HCT116 (cell line): ENCODE results near the gene ST3GAL5. TPM values are rescaled to one million over a fixed set of nuclear protein-coding genes. Genes with fewer than 3 reads are reported as not detected.

ENCODE experiments used
- ATAC-seq: fragments of 200-7000 bp; cut with Tn5 transposase; 2 replicates; pipeline ENCODE4 v1.9.1; 2020; ENCODE audit warnings: mild to moderate bottlenecking, moderate library complexity
- BruUV-seq: library from RNA; stranded (reverse); fragments of 400-500 nt; replicated peaks from 2 replicates; lab custom pipeline; 2021; lab: Mats Ljungman, UMichigan
- CTCF ChIA-PET: fragments of 300-600 bp; sonication (Branson Sonifier 250); formaldehyde crosslinking; loops from one replicate; lab custom pipeline; 2021; ENCODE audit warnings: antibody characterized with exemption; lab: Charles Lee
- POLR2A ChIA-PET: fragments of 300-600, 350-600 bp; sonication (Branson Sonifier 250); formaldehyde crosslinking; loops from one replicate; lab custom pipeline; 2021; ENCODE audit warnings: antibody characterized with exemption; lab: Charles Lee
- RAD21 ChIA-PET, 2 experiments: fragments of 300-600 bp; sonication (Branson Sonifier 250); formaldehyde crosslinking; loops; one replicate each; lab custom pipeline; 2023; ENCODE audit warnings: low total read pairs in 2 of 2; ENCODE audit not compliant: uncharacterized antibody in 2 of 2, unreplicated experiment in 2 of 2, low non-redundant PET in 1 of 2; lab: Charles Lee
- DNase-seq: peaks from one replicate; pipeline ENCODE4 v3.0.0-alpha.2; 2010; ENCODE audit warnings: low read depth, low spot score
- H2AFZ ChIP-seq: fragments of 200-600 bp; shearing (Covaris generic), sonication (generic); 2 replicates; pipeline ENCODE4 v1.6.1; 2017; ENCODE audit warnings: low read depth, mixed run types, mixed read lengths, antibody characterized with exemption, low read length; ENCODE audit not compliant: poor library complexity, severe bottlenecking
- H3K27ac ChIP-seq: 2 replicates; pipeline ENCODE4 v1.5.1; 2012; ENCODE audit warnings: low read depth, low read length
- H3K27me3 ChIP-seq: fragments of 200-600 bp; sonication (generic); 2 replicates; pipeline ENCODE4 v1.6.1; 2016; ENCODE audit warnings: mixed run types, low read length, mixed read lengths; ENCODE audit not compliant: insufficient read depth
- H3K36me3 ChIP-seq, 2 experiments: fragments of 200-500 bp in 1 of 2; fragments of 200-600 bp in 1 of 2; sonication (Bioruptor generic) in 1 of 2; sonication (generic) in 1 of 2; 2 replicates each; pipeline versions ENCODE4 v1.5.1 to v1.6.1; 2014 to 2016; ENCODE audit warnings: low read length in 2 of 2, inconsistent platforms in 1 of 2, mixed read lengths in 1 of 2, mixed run types in 1 of 2; ENCODE audit not compliant: insufficient read depth in 2 of 2, control insufficient read depth in 1 of 2
- H3K4me1 ChIP-seq, 2 experiments: fragments of 200-600 bp in 1 of 2; sonication (generic) in 1 of 2; 2 replicates each; pipeline versions ENCODE4 v1.5.1 to v1.6.1; 2012 to 2017; ENCODE audit warnings: low read length in 2 of 2, inconsistent platforms in 1 of 2, mild to moderate bottlenecking in 1 of 2, mixed read lengths in 1 of 2, mixed run types in 1 of 2, moderate library complexity in 1 of 2; ENCODE audit not compliant: insufficient read depth in 2 of 2, control insufficient read depth in 1 of 2
- H3K4me2 ChIP-seq: fragments of 200-600 bp; sonication (generic); 2 replicates; pipeline ENCODE4 v1.6.1; 2017; ENCODE audit warnings: mixed run types, low read length, mixed read lengths
- H3K4me3 ChIP-seq, 2 experiments: fragments of 200-600 bp in 1 of 2; sonication (generic) in 1 of 2; replicated peaks in 1 of 2; 2 replicates each; pipeline ENCODE4 v1.5.1; 2011 to 2016; ENCODE audit warnings: low read length in 2 of 2, control low read depth in 1 of 2, low read depth in 1 of 2, mild to moderate bottlenecking in 1 of 2, mixed read lengths in 1 of 2, mixed run types in 1 of 2
- H3K79me2 ChIP-seq: fragments of 200-600 bp; sonication (generic); 2 replicates; pipeline ENCODE4 v1.6.1; 2017; ENCODE audit warnings: mild to moderate bottlenecking, mixed run types, low read length, moderate library complexity, mixed read lengths; ENCODE audit not compliant: insufficient read depth
- H3K9ac ChIP-seq: fragments of 200-600 bp; sonication (generic); 2 replicates; pipeline ENCODE4 v1.6.1; 2016; ENCODE audit warnings: low read length, mixed read lengths
- H3K9me2 ChIP-seq: fragments of 200-600 bp; sonication (generic), shearing (Covaris generic); 2 replicates; pipeline ENCODE4 v1.6.1; 2017; ENCODE audit warnings: mixed run types, mild to moderate bottlenecking, moderate library complexity; ENCODE audit not compliant: insufficient read depth
- H3K9me3 ChIP-seq, 2 experiments: fragments of 200-500 bp in 1 of 2; fragments of 200-600 bp in 1 of 2; sonication (Bioruptor generic) in 1 of 2; sonication (generic) in 1 of 2; 2 replicates each; pipeline ENCODE4 v1.6.1; 2014 to 2017; ENCODE audit warnings: low read length in 2 of 2, mixed read lengths in 2 of 2, inconsistent platforms in 1 of 2, low read depth in 1 of 2, mild to moderate bottlenecking in 1 of 2, mixed run types in 1 of 2, moderate library complexity in 1 of 2; ENCODE audit not compliant: control insufficient read depth in 1 of 2, insufficient read depth in 1 of 2
- H4K20me1 ChIP-seq: fragments of 200-600 bp; sonication (generic), shearing (Covaris generic); 2 replicates; pipeline ENCODE4 v1.6.1; 2017; ENCODE audit warnings: mixed run types, mild to moderate bottlenecking, moderate library complexity; ENCODE audit not compliant: insufficient read depth
- CBX3 ChIP-seq: IDR thresholded peaks from 2 replicates; pipeline ENCODE4 v1.6.1; 2012; ENCODE audit warnings: low read depth
- CEBPB ChIP-seq: IDR thresholded peaks from 2 replicates; pipeline ENCODE4 v1.6.1; 2012; ENCODE audit warnings: low read depth
- EGR1 ChIP-seq: IDR thresholded peaks from 2 replicates; pipeline ENCODE4 v1.6.1; 2012; ENCODE audit warnings: low read depth
- EZH2 ChIP-seq: fragments of 200-600 bp; sonication (generic); IDR thresholded peaks from 2 replicates; pipeline ENCODE4 v1.6.1; 2017; ENCODE audit warnings: antibody characterized with exemption, mixed run types
- EZH2phosphoT487 ChIP-seq: fragments of 200-600 bp; IDR thresholded peaks from 2 replicates; pipeline ENCODE4 v1.6.1; 2018; ENCODE audit warnings: antibody characterized with exemption, borderline replicate concordance
- JUND ChIP-seq: IDR thresholded peaks from 2 replicates; pipeline ENCODE4 v1.6.1; 2012
- POLR2A ChIP-seq: IDR thresholded peaks from 2 replicates; pipeline ENCODE4 v1.7.0; 2011; ENCODE audit warnings: borderline replicate concordance; ENCODE audit not compliant: insufficient read depth, insufficient read length; ENCODE audit errors: extremely low read depth
- POLR2AphosphoS5 ChIP-seq: IDR thresholded peaks from 2 replicates; pipeline ENCODE4 v1.6.1; 2011; ENCODE audit warnings: mild to moderate bottlenecking, low read depth, low read length, moderate library complexity
- RAD21 ChIP-seq: IDR thresholded peaks from 2 replicates; pipeline ENCODE4 v1.6.1; 2012; ENCODE audit warnings: low read depth, mild to moderate bottlenecking
- SP1 ChIP-seq: IDR thresholded peaks from 2 replicates; pipeline ENCODE4 v1.6.1; 2012; ENCODE audit warnings: low read depth
- SRF ChIP-seq: IDR thresholded peaks from 2 replicates; pipeline ENCODE4 v1.6.1; 2012; ENCODE audit warnings: low read depth
- TCF7L2 ChIP-seq: IDR thresholded peaks from 2 replicates; pipeline ENCODE4 v1.7.0; 2011; ENCODE audit warnings: borderline replicate concordance, inconsistent platforms; ENCODE audit not compliant: insufficient read depth, insufficient read length; ENCODE audit errors: extremely low read depth
- YY1 ChIP-seq: IDR thresholded peaks from 2 replicates; pipeline ENCODE4 v1.6.1; 2011; ENCODE audit warnings: low read length, low read depth, moderate library complexity, mild to moderate bottlenecking; ENCODE audit not compliant: insufficient replicate concordance; ENCODE audit errors: extremely low read depth
- ZNF274 ChIP-seq: fragments of 200-500 bp; sonication (Bioruptor generic); IDR thresholded peaks from 2 replicates; pipeline ENCODE4 v1.6.1; 2014; ENCODE audit warnings: mild to moderate bottlenecking, low read depth, low read length, inconsistent platforms
- intact Hi-C: fragments of 100-400 bp; cut with micrococcal nuclease; formaldehyde crosslinking; loops from 2 replicates; pipeline ENCODE4 v1.10.0; 2022
- total RNA-seq: library from RNA; stranded (reverse); gene quantifications from one replicate; pipeline ENCODE4 v1.2.1, GENCODE V29; 2021; ENCODE audit not compliant: unreplicated experiment
- TF ChIP-seq, protein P1 (sequence below): IDR thresholded peaks from 2 replicates; pipeline ENCODE4 v1.6.1; 2011; ENCODE audit warnings: mild to moderate bottlenecking, low read length, moderate library complexity; ENCODE audit not compliant: insufficient replicate concordance; ENCODE audit errors: extremely low read depth
- TF ChIP-seq, protein P2 (sequence below): IDR thresholded peaks from 2 replicates; pipeline ENCODE4 v1.6.1; 2012
- TF ChIP-seq, protein P3 (sequence below), 3 experiments: fragments of 200-600 bp in 1 of 3; sonication (generic) in 1 of 3; IDR thresholded peaks in 2 of 3; conservative IDR thresholded peaks in 1 of 3; 2 replicates each; pipeline ENCODE4 v1.5.1; 2012 to 2017; ENCODE audit warnings: low read depth in 2 of 3, low read length in 2 of 3, antibody characterized with exemption in 1 of 3, borderline replicate concordance in 1 of 3, control low read depth in 1 of 3, mild to moderate bottlenecking in 1 of 3, mixed read lengths in 1 of 3, mixed run types in 1 of 3, moderate library complexity in 1 of 3; ENCODE audit not compliant: insufficient read depth in 1 of 3
- TF ChIP-seq, protein P4 (sequence below): IDR thresholded peaks from 2 replicates; pipeline ENCODE4 v1.6.1; 2012; ENCODE audit warnings: low read depth
- TF ChIP-seq, protein P5 (sequence below): IDR thresholded peaks from 2 replicates; pipeline ENCODE4 v1.6.1; 2012

ST3GAL5 gene
- total RNA-seq, 1 experiment from 2014 or later = 14.8 TPM

DNA sequence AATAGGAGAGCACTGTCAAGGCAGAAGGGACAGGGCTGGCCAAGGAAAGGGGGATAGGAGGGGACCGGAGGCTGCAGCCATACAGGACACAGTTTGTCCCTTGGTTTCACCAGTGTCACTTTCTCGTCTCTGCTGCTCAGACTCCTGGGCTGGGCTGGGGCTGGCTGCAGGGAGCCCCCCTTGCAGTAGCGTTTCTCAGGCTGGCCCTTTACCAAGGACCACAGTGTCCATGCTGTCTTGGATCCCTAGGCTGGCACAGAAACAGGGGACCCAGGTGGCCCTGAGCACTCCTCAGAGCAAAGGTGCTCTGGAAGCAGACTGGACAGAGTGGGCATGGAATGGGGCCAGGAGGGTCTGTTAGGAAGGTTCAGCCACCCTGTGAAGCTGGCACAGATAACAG, 100.2 kb downstream of the ST3GAL5 start:
- RAD21 ChIA-PET = no interaction called here
- no peaks in the 10 kb centered on the region for H3K79me2 ChIP-seq
- intact Hi-C loops = no loop called here
- CTCF ChIA-PET = no interaction called here
- H3K27me3 ChIP-seq = peaks cover 4% of the 10 kb centered on the region; the same call in 1 of the 2 replicates
- BruUV-seq = no TSS peak
- no peaks in the 10 kb centered on the region for H4K20me1 ChIP-seq
- H3K36me3 ChIP-seq = no peaks in the 10 kb centered on the region
- no peaks in the 10 kb centered on the region for H3K9me2 ChIP-seq
- H3K9ac ChIP-seq = no peak overlapping the region
- no peak overlapping the region for H3K27ac ChIP-seq
- no peak overlapping the region for H3K4me3 ChIP-seq
- POLR2A ChIA-PET = no interaction called here
- TF ChIP-seq, protein P1, sequence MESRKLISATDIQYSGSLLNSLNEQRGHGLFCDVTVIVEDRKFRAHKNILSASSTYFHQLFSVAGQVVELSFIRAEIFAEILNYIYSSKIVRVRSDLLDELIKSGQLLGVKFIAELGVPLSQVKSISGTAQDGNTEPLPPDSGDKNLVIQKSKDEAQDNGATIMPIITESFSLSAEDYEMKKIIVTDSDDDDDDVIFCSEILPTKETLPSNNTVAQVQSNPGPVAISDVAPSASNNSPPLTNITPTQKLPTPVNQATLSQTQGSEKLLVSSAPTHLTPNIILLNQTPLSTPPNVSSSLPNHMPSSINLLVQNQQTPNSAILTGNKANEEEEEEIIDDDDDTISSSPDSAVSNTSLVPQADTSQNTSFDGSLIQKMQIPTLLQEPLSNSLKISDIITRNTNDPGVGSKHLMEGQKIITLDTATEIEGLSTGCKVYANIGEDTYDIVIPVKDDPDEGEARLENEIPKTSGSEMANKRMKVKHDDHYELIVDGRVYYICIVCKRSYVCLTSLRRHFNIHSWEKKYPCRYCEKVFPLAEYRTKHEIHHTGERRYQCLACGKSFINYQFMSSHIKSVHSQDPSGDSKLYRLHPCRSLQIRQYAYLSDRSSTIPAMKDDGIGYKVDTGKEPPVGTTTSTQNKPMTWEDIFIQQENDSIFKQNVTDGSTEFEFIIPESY = no peak
- TF ChIP-seq POLR2A (no peak), EZH2 (no peak), SRF (no peak), SP1 (no peak), EGR1 (no peak), TCF7L2 (no peak), JUND (no peak), EZH2phosphoT487 (no peak), ZNF274 (no peak), POLR2AphosphoS5 (no peak), RAD21 (no peak), CEBPB (no peak), YY1 (no peak), CBX3 (no peak)
- TF ChIP-seq, protein P2, sequence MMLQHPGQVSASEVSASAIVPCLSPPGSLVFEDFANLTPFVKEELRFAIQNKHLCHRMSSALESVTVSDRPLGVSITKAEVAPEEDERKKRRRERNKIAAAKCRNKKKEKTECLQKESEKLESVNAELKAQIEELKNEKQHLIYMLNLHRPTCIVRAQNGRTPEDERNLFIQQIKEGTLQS = no peak
- TF ChIP-seq, protein P3, sequence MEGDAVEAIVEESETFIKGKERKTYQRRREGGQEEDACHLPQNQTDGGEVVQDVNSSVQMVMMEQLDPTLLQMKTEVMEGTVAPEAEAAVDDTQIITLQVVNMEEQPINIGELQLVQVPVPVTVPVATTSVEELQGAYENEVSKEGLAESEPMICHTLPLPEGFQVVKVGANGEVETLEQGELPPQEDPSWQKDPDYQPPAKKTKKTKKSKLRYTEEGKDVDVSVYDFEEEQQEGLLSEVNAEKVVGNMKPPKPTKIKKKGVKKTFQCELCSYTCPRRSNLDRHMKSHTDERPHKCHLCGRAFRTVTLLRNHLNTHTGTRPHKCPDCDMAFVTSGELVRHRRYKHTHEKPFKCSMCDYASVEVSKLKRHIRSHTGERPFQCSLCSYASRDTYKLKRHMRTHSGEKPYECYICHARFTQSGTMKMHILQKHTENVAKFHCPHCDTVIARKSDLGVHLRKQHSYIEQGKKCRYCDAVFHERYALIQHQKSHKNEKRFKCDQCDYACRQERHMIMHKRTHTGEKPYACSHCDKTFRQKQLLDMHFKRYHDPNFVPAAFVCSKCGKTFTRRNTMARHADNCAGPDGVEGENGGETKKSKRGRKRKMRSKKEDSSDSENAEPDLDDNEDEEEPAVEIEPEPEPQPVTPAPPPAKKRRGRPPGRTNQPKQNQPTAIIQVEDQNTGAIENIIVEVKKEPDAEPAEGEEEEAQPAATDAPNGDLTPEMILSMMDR (IDR thresholded peaks at IDR 0.05 in 2 of 3, conservative IDR thresholded peaks at IDR 0.05 in 1 of 3; ENCODE audit: borderline replicate concordance in 1 of 3, insufficient read depth in 1 of 3, low read depth in 2 of 3, low read length in 2 of 3) = no peak
- TF ChIP-seq, protein P4, sequence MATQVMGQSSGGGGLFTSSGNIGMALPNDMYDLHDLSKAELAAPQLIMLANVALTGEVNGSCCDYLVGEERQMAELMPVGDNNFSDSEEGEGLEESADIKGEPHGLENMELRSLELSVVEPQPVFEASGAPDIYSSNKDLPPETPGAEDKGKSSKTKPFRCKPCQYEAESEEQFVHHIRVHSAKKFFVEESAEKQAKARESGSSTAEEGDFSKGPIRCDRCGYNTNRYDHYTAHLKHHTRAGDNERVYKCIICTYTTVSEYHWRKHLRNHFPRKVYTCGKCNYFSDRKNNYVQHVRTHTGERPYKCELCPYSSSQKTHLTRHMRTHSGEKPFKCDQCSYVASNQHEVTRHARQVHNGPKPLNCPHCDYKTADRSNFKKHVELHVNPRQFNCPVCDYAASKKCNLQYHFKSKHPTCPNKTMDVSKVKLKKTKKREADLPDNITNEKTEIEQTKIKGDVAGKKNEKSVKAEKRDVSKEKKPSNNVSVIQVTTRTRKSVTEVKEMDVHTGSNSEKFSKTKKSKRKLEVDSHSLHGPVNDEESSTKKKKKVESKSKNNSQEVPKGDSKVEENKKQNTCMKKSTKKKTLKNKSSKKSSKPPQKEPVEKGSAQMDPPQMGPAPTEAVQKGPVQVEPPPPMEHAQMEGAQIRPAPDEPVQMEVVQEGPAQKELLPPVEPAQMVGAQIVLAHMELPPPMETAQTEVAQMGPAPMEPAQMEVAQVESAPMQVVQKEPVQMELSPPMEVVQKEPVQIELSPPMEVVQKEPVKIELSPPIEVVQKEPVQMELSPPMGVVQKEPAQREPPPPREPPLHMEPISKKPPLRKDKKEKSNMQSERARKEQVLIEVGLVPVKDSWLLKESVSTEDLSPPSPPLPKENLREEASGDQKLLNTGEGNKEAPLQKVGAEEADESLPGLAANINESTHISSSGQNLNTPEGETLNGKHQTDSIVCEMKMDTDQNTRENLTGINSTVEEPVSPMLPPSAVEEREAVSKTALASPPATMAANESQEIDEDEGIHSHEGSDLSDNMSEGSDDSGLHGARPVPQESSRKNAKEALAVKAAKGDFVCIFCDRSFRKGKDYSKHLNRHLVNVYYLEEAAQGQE = no peak
- TF ChIP-seq, protein P5, sequence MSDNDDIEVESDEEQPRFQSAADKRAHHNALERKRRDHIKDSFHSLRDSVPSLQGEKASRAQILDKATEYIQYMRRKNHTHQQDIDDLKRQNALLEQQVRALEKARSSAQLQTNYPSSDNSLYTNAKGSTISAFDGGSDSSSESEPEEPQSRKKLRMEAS = no peak
- ATAC-seq = no peak
- no peak overlapping the region for H3K4me2 ChIP-seq
- no peak overlapping the region for H2AFZ ChIP-seq
- peaks cover 8 to 10% of the 10 kb centered on the region in 2 experiments for H3K4me1 ChIP-seq
- DNase-seq = no peak
- H3K9me3 ChIP-seq = no peaks in the 10 kb centered on the region
